G401.6 (cell line): ENCODE results near the gene NXT1.

Source experiments
- FAIRE-seq: peaks from 2 replicates; lab custom pipeline; 2012; peaks lifted over from hg19 to GRCh38; lab: Jason Lieb, UNC

NXT1 gene

GRCh38 chr20:23391707-23392310 is 41.2 kb downstream of the NXT1 start:
- FAIRE-seq = no peak

DNA sequence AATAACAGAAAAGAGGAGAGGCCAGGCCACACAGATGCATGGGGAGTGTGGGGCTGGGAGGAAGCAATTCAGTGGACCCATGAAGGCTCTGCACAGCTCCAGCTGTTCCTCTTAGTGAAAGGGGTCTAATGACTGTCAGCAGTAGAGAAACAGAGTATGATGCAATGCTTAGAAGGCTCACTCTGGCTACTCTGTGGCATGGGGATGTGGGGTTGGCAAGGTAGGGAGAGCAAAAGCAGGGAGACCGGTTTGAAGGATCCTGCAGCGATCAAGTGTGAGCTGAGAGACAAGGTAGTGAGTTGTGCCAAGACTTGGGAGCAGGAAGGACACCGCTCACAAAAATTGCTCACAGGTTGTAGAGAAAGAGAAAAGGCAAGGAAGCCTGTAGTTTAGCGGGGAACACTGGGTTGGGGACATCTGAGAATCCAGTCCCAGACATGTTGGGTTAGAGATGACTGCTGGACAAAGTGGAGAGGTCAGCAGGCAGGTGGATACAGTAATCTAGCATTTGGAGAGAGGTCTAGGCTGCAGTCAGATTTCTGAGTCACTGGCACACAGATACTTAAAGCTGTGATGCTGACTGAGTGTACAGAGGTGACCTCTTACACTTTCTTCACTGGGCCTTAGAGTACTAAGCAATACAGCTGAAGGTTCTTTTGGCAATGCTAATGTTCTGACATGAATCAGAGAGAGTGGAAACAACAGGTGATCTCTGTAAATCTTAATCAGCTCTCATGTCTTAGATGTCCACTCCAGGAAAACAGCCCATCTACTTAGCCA is 43.6 kb downstream of the NXT1 start:
- no peak for FAIRE-seq

GRCh38 chr20:23396950-23397627 is 46.5 kb downstream of the NXT1 start:
- no peak for FAIRE-seq

DNA sequence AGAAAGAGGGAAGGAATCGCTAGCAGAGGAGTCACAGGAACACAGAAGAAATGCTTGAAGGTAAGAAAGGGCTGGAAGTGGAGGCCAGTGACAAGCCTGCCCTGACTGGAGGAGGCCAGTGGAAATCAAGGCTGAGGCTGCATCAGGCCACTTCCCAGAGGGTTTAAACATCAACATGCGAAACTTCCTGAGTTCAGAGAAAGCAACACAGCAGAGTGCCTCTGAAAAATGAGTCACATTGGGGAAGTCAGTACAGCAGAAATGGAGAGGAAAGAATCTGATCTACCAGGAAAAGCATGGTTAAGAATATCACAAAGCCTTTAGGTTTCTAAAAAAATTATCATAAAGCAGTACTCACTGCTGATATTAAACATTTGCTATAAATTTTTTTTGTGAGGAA is 47.4 kb downstream of the NXT1 start:
- no peak for FAIRE-seq

- FAIRE-seq = no peak
These were observed 49.1 kb downstream of the NXT1 start for GRCh38 chr20:23399568-23400241.

DNA sequence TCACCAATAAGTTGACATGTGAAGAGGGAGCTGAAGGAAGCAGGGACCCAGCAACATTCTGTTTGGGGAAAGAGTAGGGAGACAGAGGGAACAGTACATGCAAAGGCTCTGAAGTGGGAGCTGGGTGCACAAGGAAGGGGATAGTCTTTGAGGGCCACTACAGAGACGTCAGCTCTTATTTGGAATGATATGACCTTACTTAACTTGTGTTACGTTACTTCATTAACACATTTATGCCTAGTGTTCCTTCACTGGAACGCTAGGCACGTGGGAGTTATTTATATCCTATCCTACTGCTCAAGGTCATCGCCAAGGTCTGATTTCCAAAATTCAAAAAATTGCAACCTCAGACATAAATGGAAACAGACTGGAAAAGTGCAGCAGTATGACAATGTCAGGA is 50.5 kb downstream of the NXT1 start:
- no peak for FAIRE-seq

DNA sequence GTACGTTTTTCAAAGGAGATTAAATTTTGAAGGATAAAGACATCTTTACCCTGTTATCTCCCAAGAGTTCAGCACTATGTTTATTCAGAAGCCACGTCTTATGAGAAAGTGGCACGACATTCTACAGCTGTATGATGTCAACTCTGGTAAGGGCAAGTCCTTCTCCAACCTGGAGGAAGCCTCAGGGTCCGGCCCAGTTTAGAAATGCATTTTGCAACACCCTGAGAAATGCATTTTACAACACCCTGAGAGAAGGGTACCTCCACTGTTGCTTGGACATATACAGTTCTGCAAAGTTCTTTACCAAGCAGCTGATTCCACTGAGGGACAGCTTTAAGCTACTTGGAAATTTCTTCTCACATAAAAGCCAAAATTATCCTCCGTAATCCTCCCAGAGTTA is 53.2 kb downstream of the NXT1 start:
- FAIRE-seq = no peak

GRCh38 chr20:23404196-23404595 is 53.6 kb downstream of the NXT1 start:
- no peak for FAIRE-seq
